ENCODE data around the gene JMJD7. TPM values are rescaled to one million over a fixed set of nuclear protein-coding genes. Genes with fewer than 3 reads are reported as not detected.

JMJD7 gene
- total and polyA plus RNA-seq, 8 donors, result 6.5 to 16.8 (median 10.5) TPM

DNA sequence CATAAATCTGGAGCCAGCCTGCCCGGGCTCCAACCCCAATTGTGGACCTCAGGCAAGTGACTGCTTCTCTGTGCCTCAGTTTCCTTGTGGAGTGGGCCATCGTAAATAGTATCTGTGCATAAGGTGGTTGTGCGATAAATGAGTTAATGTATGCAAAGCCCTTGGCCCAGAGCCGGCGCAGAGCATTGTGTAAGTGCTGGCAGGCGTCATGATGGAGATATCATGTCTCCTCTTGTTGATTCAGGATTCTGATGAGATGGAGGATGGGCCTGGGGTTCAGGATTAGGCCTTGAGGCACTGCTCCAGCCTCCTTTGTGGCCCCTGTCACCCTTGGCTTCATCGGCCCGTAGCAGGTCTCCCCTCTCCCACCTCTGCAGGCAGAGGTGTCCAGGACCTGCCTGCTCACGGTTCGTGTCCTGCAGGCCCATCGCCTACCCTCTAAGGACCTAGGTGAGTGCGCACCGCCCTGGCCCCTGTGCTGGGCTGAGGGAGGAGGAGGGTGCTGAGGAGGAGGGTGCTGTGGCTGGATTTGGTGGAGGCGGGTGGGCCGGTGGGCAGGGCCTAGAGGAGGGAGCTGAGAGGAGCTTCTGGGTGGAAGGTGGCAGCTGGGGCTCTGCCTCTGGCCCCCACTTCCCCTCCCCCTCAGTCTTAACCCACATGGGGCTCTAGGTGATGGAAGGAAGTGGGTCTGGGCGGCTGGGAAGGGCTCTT is 12.0 kb downstream of the JMJD7 start:
- no peaks in the 10 kb centered on the region for H3K4me1 ChIP-seq
- no peak overlapping the region for H3K4me3 ChIP-seq
- no peaks in the 10 kb centered on the region for H3K9me3 ChIP-seq
- H3K36me3 ChIP-seq, result peaks cover 0 to 11% (median 0%) of the 10 kb centered on the region in 3 donors
- H3K27ac ChIP-seq, result no peak overlapping the region
- ATAC-seq (no peak), FAIRE-seq (no peak), DNase-seq (no peak)
- intact Hi-C loops (cut with DNase I), result no loop called here
- 92 to 93% methylated on average over 16 of the region's 16 CpGs for WGBS, 2 donors
- no peaks in the 10 kb centered on the region for H3K27me3 ChIP-seq
- TF ChIP-seq, protein P1, sequence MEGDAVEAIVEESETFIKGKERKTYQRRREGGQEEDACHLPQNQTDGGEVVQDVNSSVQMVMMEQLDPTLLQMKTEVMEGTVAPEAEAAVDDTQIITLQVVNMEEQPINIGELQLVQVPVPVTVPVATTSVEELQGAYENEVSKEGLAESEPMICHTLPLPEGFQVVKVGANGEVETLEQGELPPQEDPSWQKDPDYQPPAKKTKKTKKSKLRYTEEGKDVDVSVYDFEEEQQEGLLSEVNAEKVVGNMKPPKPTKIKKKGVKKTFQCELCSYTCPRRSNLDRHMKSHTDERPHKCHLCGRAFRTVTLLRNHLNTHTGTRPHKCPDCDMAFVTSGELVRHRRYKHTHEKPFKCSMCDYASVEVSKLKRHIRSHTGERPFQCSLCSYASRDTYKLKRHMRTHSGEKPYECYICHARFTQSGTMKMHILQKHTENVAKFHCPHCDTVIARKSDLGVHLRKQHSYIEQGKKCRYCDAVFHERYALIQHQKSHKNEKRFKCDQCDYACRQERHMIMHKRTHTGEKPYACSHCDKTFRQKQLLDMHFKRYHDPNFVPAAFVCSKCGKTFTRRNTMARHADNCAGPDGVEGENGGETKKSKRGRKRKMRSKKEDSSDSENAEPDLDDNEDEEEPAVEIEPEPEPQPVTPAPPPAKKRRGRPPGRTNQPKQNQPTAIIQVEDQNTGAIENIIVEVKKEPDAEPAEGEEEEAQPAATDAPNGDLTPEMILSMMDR (IDR thresholded peaks at IDR 0.05), result no peak

DNA sequence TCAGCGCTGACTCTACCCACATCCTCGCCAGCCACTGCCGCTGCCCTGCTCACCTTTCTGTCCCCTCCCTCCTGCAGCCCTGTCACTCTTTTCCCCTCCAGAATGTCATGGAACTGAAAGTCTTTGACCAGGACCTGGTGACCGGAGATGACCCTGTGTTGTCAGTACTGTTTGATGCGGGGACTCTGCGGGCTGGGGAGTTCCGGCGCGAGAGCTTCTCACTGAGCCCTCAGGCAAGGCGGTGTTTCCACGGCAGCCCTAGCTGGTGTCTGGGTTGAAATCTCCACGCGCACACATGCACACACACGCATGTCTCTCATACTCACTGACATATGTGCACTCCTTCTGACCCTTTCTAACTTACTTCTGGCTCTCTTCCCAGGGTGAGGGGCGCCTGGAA is 12.8 kb downstream of the JMJD7 start:
- Histone ChIP-seq H3K4me3 (no peak overlapping the region), H3K36me3 (peaks cover 0 to 11% (median 0%) of the 10 kb centered on the region in 3 donors), H3K4me1 (no peaks in the 10 kb centered on the region), H3K27me3 (no peaks in the 10 kb centered on the region), H3K9me3 (no peaks in the 10 kb centered on the region), H3K27ac (no peak overlapping the region)
- ATAC-seq, result no peak
- no peak for FAIRE-seq
- no peak for DNase-seq
- TF ChIP-seq, protein P1 (IDR thresholded peaks at IDR 0.05), result no peak
- WGBS, 2 donors, result 92 to 97% methylated on average over 15 of the region's 15 CpGs
- intact Hi-C loops (cut with DNase I), result no loop called here

DNA sequence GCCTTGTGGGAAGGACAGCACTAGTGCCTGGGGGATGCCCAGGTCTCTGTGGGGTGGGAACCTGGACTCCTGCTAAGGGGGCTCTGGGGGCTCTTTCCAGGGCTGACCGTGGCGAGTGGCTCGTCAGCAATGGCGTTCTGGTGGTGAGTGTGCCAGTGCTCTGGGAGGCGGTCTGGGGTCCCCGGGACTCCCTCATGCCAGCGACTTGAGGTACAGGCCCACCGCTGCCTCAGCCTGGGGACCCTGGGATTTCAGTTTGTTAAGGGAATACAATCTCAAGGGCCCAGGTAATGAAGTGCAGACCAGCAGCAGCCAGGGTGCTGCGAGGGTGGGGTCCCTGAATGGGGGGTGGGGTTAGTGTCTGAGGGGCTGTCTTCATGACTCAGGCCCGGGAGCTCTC is 13.2 kb downstream of the JMJD7 start:
- intact Hi-C loops (cut with DNase I), result no loop called here
- DNase-seq (no peak), ATAC-seq (no peak), FAIRE-seq (no peak)
- WGBS, 2 donors, result 94 to 97% methylated on average over 10 of the region's 10 CpGs
- Histone ChIP-seq H3K4me3 (no peak overlapping the region), H3K36me3 (peaks cover 0 to 13% (median 0%) of the 10 kb centered on the region in 3 donors), H3K27me3 (no peaks in the 10 kb centered on the region), H3K27ac (no peak overlapping the region), H3K4me1 (no peaks in the 10 kb centered on the region), H3K9me3 (no peaks in the 10 kb centered on the region)
- TF ChIP-seq, protein P1 (IDR thresholded peaks at IDR 0.05), result no peak

DNA sequence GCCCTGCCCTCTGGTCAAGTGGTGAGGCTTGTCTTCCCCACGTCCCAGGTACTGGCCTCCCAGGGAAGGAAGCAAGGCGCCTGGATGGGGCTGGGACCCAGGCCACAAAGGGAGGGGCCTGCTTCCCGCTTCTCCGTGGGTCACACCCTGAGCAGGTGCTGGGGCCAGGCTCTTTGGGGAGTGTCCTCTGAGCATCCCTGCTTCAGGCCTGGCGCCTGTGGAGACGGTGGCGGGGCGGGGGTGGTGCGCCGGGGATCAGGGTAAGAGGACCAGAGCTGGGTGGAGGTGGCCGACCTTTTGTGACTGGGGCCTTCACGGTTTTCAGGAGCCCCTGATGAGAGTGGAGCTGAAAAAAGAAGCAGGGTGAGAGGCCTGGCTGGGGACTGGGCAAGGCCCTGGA is 14.3 kb downstream of the JMJD7 start:
- ATAC-seq (no peak), FAIRE-seq (no peak), DNase-seq (no peak)
- H3K9me3 ChIP-seq, result no peaks in the 10 kb centered on the region
- no peaks in the 10 kb centered on the region for H3K27me3 ChIP-seq
- no peak overlapping the region for H3K4me3 ChIP-seq
- 75 to 84% methylated on average over 9 to 12 of the region's 12 CpGs for WGBS, 2 donors
- peaks cover 0 to 24% (median 4%) of the 10 kb centered on the region in 3 donors for H3K36me3 ChIP-seq
- H3K27ac ChIP-seq, result no peak overlapping the region
- TF ChIP-seq, protein P1 (IDR thresholded peaks at IDR 0.05), result no peak
- H3K4me1 ChIP-seq, result no peaks in the 10 kb centered on the region
- intact Hi-C loops (cut with DNase I), result no loop called here

DNA sequence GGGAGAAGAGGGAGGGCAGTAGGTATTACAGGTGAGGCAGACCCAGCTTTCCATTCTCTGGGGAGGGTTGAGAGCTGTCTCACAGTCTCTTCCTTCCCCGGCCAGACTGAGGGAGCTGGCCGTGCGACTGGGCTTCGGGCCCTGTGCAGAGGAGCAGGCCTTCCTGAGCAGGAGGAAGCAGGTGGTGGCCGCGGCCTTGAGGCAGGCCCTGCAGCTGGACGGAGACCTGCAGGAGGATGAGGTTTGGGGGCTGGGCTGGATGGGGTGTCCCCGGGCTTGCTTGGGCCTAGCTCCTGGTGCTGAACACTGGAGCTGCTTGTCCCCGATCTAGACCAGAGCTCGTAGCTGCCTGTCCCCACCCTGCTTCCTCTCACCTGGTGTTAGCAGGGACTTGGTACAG is 15.7 kb downstream of the JMJD7 start:
- DNase-seq (no peak), ATAC-seq (no peak), FAIRE-seq (no peak)
- WGBS, 2 donors, result 86% methylated on average over 10 of the region's 10 CpGs
- intact Hi-C loops (cut with DNase I), result no loop called here
- H3K27me3 ChIP-seq, result no peaks in the 10 kb centered on the region
- TF ChIP-seq, protein P1 (IDR thresholded peaks at IDR 0.05), result no peak
- H3K9me3 ChIP-seq, result no peaks in the 10 kb centered on the region
- peaks cover 0 to 34% (median 4%) of the 10 kb centered on the region in 3 donors for H3K36me3 ChIP-seq
- H3K27ac ChIP-seq, result no peak overlapping the region
- no peaks in the 10 kb centered on the region for H3K4me1 ChIP-seq
- no peak overlapping the region for H3K4me3 ChIP-seq

Data from pancreas (tissue), 10 donors.